Stimulated activated CD8-positive, alpha-beta memory T cell treated with anti-CD3 and anti-CD28 coated beads, Interleukin-12 subunit alpha, Interleukin-12 subunit beta, amount 100 ng/mL, for 24 hours (primary cell): ENCODE results near the gene CRTC1.
"Not testable (repeated sequence)": the region's sequence is repeated elsewhere in the genome, so short reads cannot be mapped to it uniquely, and the experiment has no call there.

ENCODE experiments used
- DNase-seq: peaks from one replicate; pipeline ENCODE4 v3.0.0-alpha.2; 2020; ENCODE audit errors: extremely low read depth

Gene CRTC1

GRCh38 chr19:18668744-18669523 is 14.5 kb upstream of the CRTC1 start:
- DNase-seq = no peak

- no peak for DNase-seq
Observed at GRCh38 chr19:18669524-18669817, 14.0 kb upstream of the CRTC1 start.

- no peak for DNase-seq
Observed at GRCh38 chr19:18669883-18670282, 13.6 kb upstream of the CRTC1 start.

GRCh38 chr19:18670312-18670711 is 13.2 kb upstream of the CRTC1 start:
- no peak for DNase-seq

- no peak for DNase-seq
Observed at GRCh38 chr19:18671303-18672043, 12.0 kb upstream of the CRTC1 start.

GRCh38 chr19:18672044-18672451 is 11.4 kb upstream of the CRTC1 start:
- no peak for DNase-seq

- DNase-seq = no peak
Observed at GRCh38 chr19:18672606-18673337, 10.7 kb upstream of the CRTC1 start.

- DNase-seq = no peak
Observed at GRCh38 chr19:18674616-18675015, 8.9 kb upstream of the CRTC1 start.

- no peak for DNase-seq
Observed at GRCh38 chr19:18675779-18676178, 7.7 kb upstream of the CRTC1 start.

- no peak for DNase-seq
Observed at GRCh38 chr19:18676692-18677091, 6.8 kb upstream of the CRTC1 start.

- DNase-seq = no peak
Observed at GRCh38 chr19:18677156-18677555, 6.3 kb upstream of the CRTC1 start.

- DNase-seq = not testable (repeated sequence)
Observed at GRCh38 chr19:18680148-18680547, 3.3 kb upstream of the CRTC1 start.

GRCh38 chr19:18682807-18683108 is 722 bp upstream of the CRTC1 start:
- DNase-seq = no peak

- DNase-seq = no peak
Observed at GRCh38 chr19:18683958-18684641, 620 bp downstream of the CRTC1 start.

- DNase-seq = no peak
Observed at GRCh38 chr19:18684642-18684993, 1.1 kb downstream of the CRTC1 start.

GRCh38 chr19:18685597-18686190 is 2.2 kb downstream of the CRTC1 start:
- no peak for DNase-seq

- DNase-seq = no peak
Observed at GRCh38 chr19:18687740-18688465, 4.4 kb downstream of the CRTC1 start.

- DNase-seq = no peak
Observed at GRCh38 chr19:18696023-18696422, 12.5 kb downstream of the CRTC1 start.

- DNase-seq = no peak
Observed at GRCh38 chr19:18697680-18698079, 14.2 kb downstream of the CRTC1 start.

- no peak for DNase-seq
Observed at GRCh38 chr19:18698321-18699167, 15.1 kb downstream of the CRTC1 start.
